ENCODE data around the gene CD79B. TPM values are rescaled to one million over a fixed set of nuclear protein-coding genes. Genes with fewer than 3 reads are reported as not detected.

CD79B gene
- total and polyA plus RNA-seq, 10 of the 15 experiments (the other 5 are each of a cell fraction or from before 2014, with no cell fraction given) = 17.5 to 148 (median 79.1) TPM

- TF ChIP-seq RELA (IDR thresholded peaks at IDR 0.05; ENCODE audit: borderline replicate concordance, partially characterized antibody) (peak; percentile 77), DPF2 (IDR thresholded peaks at IDR 0.05) (0 out of 2 replicates have a peak, but pooled peaks have one; percentile 33), NR2C2 (IDR thresholded peaks at IDR 0.05; ENCODE audit: borderline replicate concordance, control insufficient read depth, insufficient read length, low read depth) (no peak), NKRF (conservative IDR thresholded peaks at IDR 0.05) (no peak), POLR2A (IDR thresholded peaks at IDR 0.05; ENCODE audit: low read depth, low read length) (no peak), SMARCA5 (IDR thresholded peaks at IDR 0.05) (peak; percentile 88; the same call in 1 of the 2 replicates), IKZF1 (conservative IDR thresholded peaks at IDR 0.05) (peak; percentile 53), IRF4 (IDR thresholded peaks at IDR 0.05; ENCODE audit: low read depth, low read length) (peak; percentile 73), PKNOX1 (IDR thresholded peaks at IDR 0.05) (no peak), MYB (IDR thresholded peaks at IDR 0.05; ENCODE audit: borderline replicate concordance, low read depth, low read length) (no peak), SKIL (IDR thresholded peaks at IDR 0.05; ENCODE audit: low read depth, poor library complexity, severe bottlenecking) (peak; percentile 54), SUPT20H (IDR thresholded peaks at IDR 0.05; ENCODE audit: borderline replicate concordance, control insufficient read depth, low read depth, low read length) (no peak), ZZZ3 (IDR thresholded peaks at IDR 0.05; ENCODE audit: control insufficient read depth, insufficient read length, low read depth) (no peak), ZBTB40 (IDR thresholded peaks at IDR 0.05; ENCODE audit: borderline replicate concordance) (no peak), HDAC2 (IDR thresholded peaks at IDR 0.05) (no peak), RUNX3 (IDR thresholded peaks at IDR 0.05; ENCODE audit: low read length) (0 out of 2 replicates have a peak, but pooled peaks have one; percentile 34), ELK1 (IDR thresholded peaks at IDR 0.05; ENCODE audit: low read depth, low read length) (no peak), SP1 (IDR thresholded peaks at IDR 0.05; ENCODE audit: low read depth, low read length) (peak; percentile 26), POLR2AphosphoS2 (IDR thresholded peaks at IDR 0.05; ENCODE audit: low read depth, low read length) (no peak), MTA2 (IDR thresholded peaks at IDR 0.05; ENCODE audit: low read depth) (no peak), MAX (IDR thresholded peaks at IDR 0.05; ENCODE audit: low read depth, low read length) (no peak), YBX1 (IDR thresholded peaks at IDR 0.05) (peak; percentile 61; the same call in 1 of the 2 replicates)
Measured at GRCh38 chr17:63919311-63919723, 12.8 kb downstream of the CD79B start (continued).

Data from GM12878 (cell line).